Measurements from ENCODE around the gene CSRP1. TPM values are rescaled to one million over a fixed set of nuclear protein-coding genes. Genes with fewer than 3 reads are reported as not detected.
A peak's percentile ranks its signal among the peaks of the same experiment; 100 is the strongest.

CSRP1 gene
- total and polyA plus RNA-seq, 7 donors, result 14.7 to 27.7 (median 23.2) TPM

DNA sequence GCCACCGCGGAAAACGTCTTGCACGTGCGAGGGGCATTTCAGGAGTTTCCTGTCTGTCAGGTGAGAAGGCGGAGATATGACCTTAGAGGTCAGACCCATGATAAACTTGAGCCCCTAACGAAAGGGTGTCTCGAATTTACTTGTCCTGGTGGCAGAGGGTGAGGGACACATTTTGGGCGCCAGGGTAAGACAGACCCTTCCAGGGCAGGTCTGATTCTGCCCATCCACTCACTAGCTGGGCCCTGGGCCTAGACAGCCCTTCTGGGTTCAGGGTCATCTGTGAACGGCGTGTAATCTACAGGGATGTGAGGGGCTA lies 395 bp upstream of the CSRP1 start:
- Histone ChIP-seq H3K27ac (peak overlapping the region; percentile 78), H3K4me1 (peaks cover 7% of the 10 kb centered on the region), H3K36me3 (ENCODE audit: insufficient read depth in 1 of 2, low read depth in 1 of 2) (no peaks in the 10 kb centered on the region), H3K9me3 (no peaks in the 10 kb centered on the region), H3K27me3 (ENCODE audit: insufficient read depth in 3 of 3, low read length in 2 of 3) (peaks cover 0 to 6% (median 0%) of the 10 kb centered on the region in 3 donors), H3K4me3 (peak overlapping the region; percentile 80)
- intact Hi-C loops (cut with DNase I), result no loop called here
- TF ChIP-seq, protein P1, sequence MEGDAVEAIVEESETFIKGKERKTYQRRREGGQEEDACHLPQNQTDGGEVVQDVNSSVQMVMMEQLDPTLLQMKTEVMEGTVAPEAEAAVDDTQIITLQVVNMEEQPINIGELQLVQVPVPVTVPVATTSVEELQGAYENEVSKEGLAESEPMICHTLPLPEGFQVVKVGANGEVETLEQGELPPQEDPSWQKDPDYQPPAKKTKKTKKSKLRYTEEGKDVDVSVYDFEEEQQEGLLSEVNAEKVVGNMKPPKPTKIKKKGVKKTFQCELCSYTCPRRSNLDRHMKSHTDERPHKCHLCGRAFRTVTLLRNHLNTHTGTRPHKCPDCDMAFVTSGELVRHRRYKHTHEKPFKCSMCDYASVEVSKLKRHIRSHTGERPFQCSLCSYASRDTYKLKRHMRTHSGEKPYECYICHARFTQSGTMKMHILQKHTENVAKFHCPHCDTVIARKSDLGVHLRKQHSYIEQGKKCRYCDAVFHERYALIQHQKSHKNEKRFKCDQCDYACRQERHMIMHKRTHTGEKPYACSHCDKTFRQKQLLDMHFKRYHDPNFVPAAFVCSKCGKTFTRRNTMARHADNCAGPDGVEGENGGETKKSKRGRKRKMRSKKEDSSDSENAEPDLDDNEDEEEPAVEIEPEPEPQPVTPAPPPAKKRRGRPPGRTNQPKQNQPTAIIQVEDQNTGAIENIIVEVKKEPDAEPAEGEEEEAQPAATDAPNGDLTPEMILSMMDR (IDR thresholded peaks at IDR 0.05), result no peak
- no peak for DNase-seq
- WGBS, 3 donors, result 39 to 54% (median 40%) methylated on average over 11 of the region's 11 CpGs
- no peak for ATAC-seq

DNA sequence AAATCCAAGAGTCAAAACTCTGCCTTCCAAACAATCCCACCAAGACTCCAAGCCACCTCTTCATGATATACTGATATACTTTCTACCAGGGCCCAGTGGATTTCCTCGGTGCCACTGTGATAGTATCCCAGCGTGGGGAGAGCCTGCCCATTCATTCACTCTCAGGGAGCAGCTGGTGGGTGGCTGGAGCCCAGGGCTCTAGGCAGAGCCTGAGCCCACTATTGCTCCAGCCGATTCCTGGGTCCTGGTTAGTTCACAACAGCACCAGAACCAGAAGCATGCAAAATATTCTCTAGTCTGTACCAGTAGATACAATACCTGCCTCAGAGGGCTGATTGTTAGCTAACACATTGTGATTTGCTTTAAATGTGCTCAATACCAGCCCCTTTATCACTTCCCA lies 831 bp downstream of the CSRP1 start:
- no peak for DNase-seq
- Histone ChIP-seq H3K9me3 (no peaks in the 10 kb centered on the region), H3K27ac (peak overlapping the region; percentile 78), H3K36me3 (ENCODE audit: insufficient read depth in 1 of 2, low read depth in 1 of 2) (no peaks in the 10 kb centered on the region), H3K4me3 (peak overlapping the region; percentile 80), H3K27me3 (ENCODE audit: insufficient read depth in 3 of 3, low read length in 2 of 3) (peaks cover 0 to 6% (median 0%) of the 10 kb centered on the region in 3 donors), H3K4me1 (no peaks in the 10 kb centered on the region)
- 44 to 69% (median 52%) methylated on average over 3 of the region's 3 CpGs for WGBS, 3 donors
- intact Hi-C loops (cut with DNase I), result no loop called here
- TF ChIP-seq, protein P1 (IDR thresholded peaks at IDR 0.05), result no peak
- no peak for ATAC-seq

DNA sequence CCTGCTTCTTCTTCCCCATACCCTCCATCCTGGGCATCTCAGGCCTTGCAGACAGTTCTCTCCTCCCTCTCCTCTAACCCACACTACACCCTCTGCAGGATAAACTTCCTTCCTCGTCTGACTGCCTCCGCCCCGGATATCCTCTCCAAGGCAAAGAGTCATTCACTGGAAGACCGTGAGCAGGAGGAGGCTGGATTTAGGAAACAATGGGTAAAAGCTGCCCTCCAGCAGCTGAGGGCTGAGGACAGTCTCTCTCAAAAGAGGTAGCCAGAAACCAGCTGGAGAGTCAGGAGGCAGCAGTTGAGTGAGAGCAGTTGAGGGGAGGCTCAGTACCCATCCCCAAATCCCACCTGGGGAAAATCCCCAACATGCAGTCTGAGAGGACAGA lies 1.4 kb downstream of the CSRP1 start:
- no peaks in the 10 kb centered on the region for H3K36me3 ChIP-seq (ENCODE audit: insufficient read depth in 1 of 2, low read depth in 1 of 2)
- H3K27me3 ChIP-seq (ENCODE audit: insufficient read depth in 3 of 3, low read length in 2 of 3), result peaks cover 0 to 6% (median 0%) of the 10 kb centered on the region in 3 donors
- intact Hi-C loops (cut with DNase I), result no loop called here
- TF ChIP-seq, protein P1 (IDR thresholded peaks at IDR 0.05), result no peak
- peak overlapping the region; percentile 78 for H3K27ac ChIP-seq
- H3K4me3 ChIP-seq, result peak overlapping the region; percentile 80
- H3K4me1 ChIP-seq, result no peaks in the 10 kb centered on the region
- ATAC-seq, result no peak
- H3K9me3 ChIP-seq, result no peaks in the 10 kb centered on the region
- DNase-seq, result no peak
- WGBS, 3 donors, result 29 to 44% (median 43%) methylated on average over 4 of the region's 4 CpGs

DNA sequence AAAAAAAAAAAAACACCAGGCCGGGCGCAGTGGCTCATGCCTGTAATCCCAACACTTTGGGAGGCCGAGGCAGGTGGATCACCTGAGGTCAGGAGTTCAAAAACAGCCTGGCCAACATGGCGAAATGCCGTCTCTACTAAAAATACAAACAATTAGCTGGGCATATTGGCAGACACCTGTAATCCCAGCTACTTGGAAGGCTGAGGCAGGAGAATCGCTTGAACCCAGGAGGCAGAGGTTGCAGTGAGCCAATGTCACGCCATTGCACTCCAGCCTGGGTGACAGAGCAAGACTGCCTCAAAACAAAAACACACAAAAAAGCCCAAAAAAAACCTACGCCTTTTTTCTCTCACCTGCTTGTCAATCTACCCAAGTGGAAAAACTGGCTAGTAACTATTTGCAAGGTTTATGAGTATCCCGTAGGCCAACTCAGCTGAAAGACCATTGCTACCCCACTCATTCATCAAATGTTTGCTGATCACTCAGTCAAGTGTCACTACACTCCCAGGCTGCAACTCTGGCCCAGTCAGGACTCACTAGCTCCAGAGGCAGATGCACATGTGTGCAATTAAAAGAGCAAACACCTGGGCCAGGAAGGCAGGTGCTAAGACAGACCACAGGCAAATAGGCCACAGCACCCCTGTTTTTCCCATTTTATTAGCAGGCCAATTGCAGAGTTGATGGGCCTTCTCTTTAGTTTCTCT lies 2.0 kb downstream of the CSRP1 start:
- Histone ChIP-seq H3K4me3 (peak overlapping the region; percentile 80), H3K9me3 (no peaks in the 10 kb centered on the region), H3K27me3 (ENCODE audit: insufficient read depth in 3 of 3, low read length in 2 of 3) (peaks cover 0 to 6% (median 0%) of the 10 kb centered on the region in 3 donors), H3K27ac (peak overlapping the region; percentile 71), H3K4me1 (no peaks in the 10 kb centered on the region), H3K36me3 (ENCODE audit: insufficient read depth in 1 of 2, low read depth in 1 of 2) (no peaks in the 10 kb centered on the region)
- ATAC-seq, result no peak
- 84 to 91% (median 88%) methylated on average over 9 of the region's 9 CpGs for WGBS, 3 donors
- TF ChIP-seq, protein P1 (IDR thresholded peaks at IDR 0.05), result no peak
- no peak for DNase-seq
- intact Hi-C loops (cut with DNase I), result no loop called here

DNA sequence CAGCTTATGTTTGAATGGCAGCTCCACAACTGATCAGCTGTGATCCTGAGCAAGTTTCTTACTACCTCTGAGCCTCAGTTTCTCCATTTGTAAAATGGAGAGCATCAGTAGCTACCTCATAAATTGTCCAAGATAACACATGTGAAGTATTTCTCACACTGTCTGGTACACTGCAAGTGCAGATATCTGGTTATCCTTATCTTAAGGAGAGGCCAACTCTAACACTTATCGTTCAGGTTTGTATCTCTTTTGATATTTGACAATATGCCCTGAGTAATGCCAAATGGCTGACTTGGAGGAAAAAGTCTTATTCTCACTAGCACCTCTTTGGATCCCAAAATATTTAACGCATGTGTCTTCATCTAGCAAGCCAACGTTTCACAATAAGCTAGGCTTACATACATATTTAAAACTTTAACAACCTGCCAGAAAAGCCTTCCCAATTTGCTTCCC lies 2.7 kb downstream of the CSRP1 start:
- ATAC-seq, result no peak
- Histone ChIP-seq H3K9me3 (no peaks in the 10 kb centered on the region), H3K36me3 (ENCODE audit: insufficient read depth in 1 of 2, low read depth in 1 of 2) (no peaks in the 10 kb centered on the region), H3K27me3 (ENCODE audit: insufficient read depth in 3 of 3, low read length in 2 of 3) (peaks cover 0 to 6% (median 0%) of the 10 kb centered on the region in 3 donors), H3K27ac (peak overlapping the region; percentile 71), H3K4me1 (no peaks in the 10 kb centered on the region), H3K4me3 (peak overlapping the region; percentile 80)
- WGBS, 3 donors, result 62 to 70% (median 67%) methylated on average over 3 of the region's 3 CpGs
- intact Hi-C loops (cut with DNase I), result no loop called here
- DNase-seq, result no peak
- TF ChIP-seq, protein P1 (IDR thresholded peaks at IDR 0.05), result no peak

All from psoas muscle (tissue), 8 donors.